ENCODE measurements around the gene COPS3.

GRCh38 chr17:17214646-17215436 lies 66.2 kb downstream of the COPS3 start:
- TF ChIP-seq, protein P1, sequence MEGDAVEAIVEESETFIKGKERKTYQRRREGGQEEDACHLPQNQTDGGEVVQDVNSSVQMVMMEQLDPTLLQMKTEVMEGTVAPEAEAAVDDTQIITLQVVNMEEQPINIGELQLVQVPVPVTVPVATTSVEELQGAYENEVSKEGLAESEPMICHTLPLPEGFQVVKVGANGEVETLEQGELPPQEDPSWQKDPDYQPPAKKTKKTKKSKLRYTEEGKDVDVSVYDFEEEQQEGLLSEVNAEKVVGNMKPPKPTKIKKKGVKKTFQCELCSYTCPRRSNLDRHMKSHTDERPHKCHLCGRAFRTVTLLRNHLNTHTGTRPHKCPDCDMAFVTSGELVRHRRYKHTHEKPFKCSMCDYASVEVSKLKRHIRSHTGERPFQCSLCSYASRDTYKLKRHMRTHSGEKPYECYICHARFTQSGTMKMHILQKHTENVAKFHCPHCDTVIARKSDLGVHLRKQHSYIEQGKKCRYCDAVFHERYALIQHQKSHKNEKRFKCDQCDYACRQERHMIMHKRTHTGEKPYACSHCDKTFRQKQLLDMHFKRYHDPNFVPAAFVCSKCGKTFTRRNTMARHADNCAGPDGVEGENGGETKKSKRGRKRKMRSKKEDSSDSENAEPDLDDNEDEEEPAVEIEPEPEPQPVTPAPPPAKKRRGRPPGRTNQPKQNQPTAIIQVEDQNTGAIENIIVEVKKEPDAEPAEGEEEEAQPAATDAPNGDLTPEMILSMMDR (IDR thresholded peaks at IDR 0.05 in 8 of 11, conservative IDR thresholded peaks at IDR 0.05 in 3 of 11), result no peak
- no peak for TF ChIP-seq POLR2A (IDR thresholded peaks at IDR 0.05)
